Gastroesophageal sphincter (tissue), 4 donors: ENCODE data around the gene ABCE1. TPM values are rescaled to one million over a fixed set of nuclear protein-coding genes. Genes with fewer than 3 reads are reported as not detected.

Experiments used
- ATAC-seq: fragments of 150-250 bp; one replicate; pipeline ENCODE4 v1.9.1; 2016; ENCODE audit warnings: mild to moderate bottlenecking, moderate library complexity
- H3K27ac ChIP-seq, 4 donors: fragments of 200-600 bp; sonication (generic) in 3 of 4; 1 replicate in 3 of 4; 2 replicates in 1 of 4; pipeline ENCODE4 v1.5.1; 2016 to 2019
- H3K27me3 ChIP-seq: fragments of 200-600 bp; sonication (generic); one replicate; pipeline ENCODE4 v1.5.1; 2019
- H3K36me3 ChIP-seq, 2 donors: fragments of 200-600 bp; sonication (generic); one replicate each; pipeline ENCODE4 v1.5.1; 2019; ENCODE audit warnings: control low read depth in 1 of 2
- H3K4me1 ChIP-seq, 3 donors: fragments of 200-600 bp; sonication (generic); 1 replicate in 2 of 3; 2 replicates in 1 of 3; pipeline ENCODE4 v1.5.1; 2016 to 2019; ENCODE audit warnings: control low read depth in 2 of 3
- H3K4me3 ChIP-seq, 2 donors: fragments of 200-600 bp; sonication (generic); one replicate each; pipeline ENCODE4 v1.5.1; 2019; ENCODE audit warnings: mild to moderate bottlenecking in 1 of 2, moderate library complexity in 1 of 2
- H3K9me3 ChIP-seq, 3 donors: fragments of 200-600 bp; sonication (generic); one replicate each; pipeline ENCODE4 v1.5.1; 2017 to 2019; ENCODE audit warnings: control low read depth in 2 of 3
- CTCF ChIP-seq, 4 experiments: fragments of 200-600 bp in 2 of 4; fragments of 450-650 bp in 2 of 4; sonication (generic) in 1 of 4; IDR thresholded peaks; one replicate each; pipeline ENCODE4 v1.5.1; 2017 to 2019; ENCODE audit warnings: antibody characterized with exemption in 4 of 4, mild to moderate bottlenecking in 2 of 4, moderate library complexity in 2 of 4
- EP300 ChIP-seq: sonication (generic); formaldehyde crosslinking; IDR thresholded peaks from one replicate; pipeline ENCODE4 v1.6.1; 2017; ENCODE audit warnings: antibody characterized with exemption, mild to moderate bottlenecking
- POLR2A ChIP-seq, 2 donors: fragments of 450-650 bp; IDR thresholded peaks; one replicate each; pipeline ENCODE4 v1.6.1; 2017; ENCODE audit warnings: antibody characterized with exemption in 2 of 2, mild to moderate bottlenecking in 2 of 2, moderate library complexity in 1 of 2
- POLR2AphosphoS5 ChIP-seq: sonication (generic); formaldehyde crosslinking; IDR thresholded peaks from one replicate; pipeline ENCODE4 v1.6.1; 2017; ENCODE audit warnings: antibody characterized with exemption
- WGBS, 2 donors: methylation state at CpG; one replicate each; pipeline ENCODE4 v1.1.5; 2018; ENCODE audit warnings: low coverage in 1 of 2; 5-methylcytosine and 5-hydroxymethylcytosine counted together
- total RNA-seq, 4 donors: library from RNA; depleted of rRNA; stranded (reverse); fragments of >200 nt; gene quantifications; one replicate each; pipeline ENCODE4 v1.1.0, GENCODE V29; 2016

The ABCE1 gene
- total RNA-seq, 4 donors from 2014 or later, result 32.4 to 74.9 (median 43.7) TPM

DNA sequence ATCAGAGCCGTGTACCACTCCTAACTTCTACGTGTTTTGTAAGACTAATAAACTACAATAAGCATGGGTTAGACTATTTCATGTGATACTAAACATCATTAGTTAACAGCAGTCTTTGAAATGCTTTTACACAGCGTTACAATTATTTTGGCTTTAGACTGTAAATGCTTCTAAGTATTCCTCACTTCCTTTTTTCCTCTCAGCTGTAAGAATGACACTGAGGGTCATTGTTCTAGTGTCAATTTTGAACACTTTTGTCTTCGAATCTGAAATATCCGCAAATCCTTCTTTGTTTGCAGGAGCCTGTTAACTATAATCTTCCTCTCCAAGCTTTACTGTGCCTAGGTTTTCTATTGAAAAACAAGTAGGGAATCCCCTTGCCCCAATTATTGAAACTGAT is 1.5 kb downstream of the ABCE1 start:
- peak overlapping the region in 1 of 2 donors; percentile 76 for H3K4me3 ChIP-seq
- no peaks in the 10 kb centered on the region for H3K27me3 ChIP-seq
- no peak overlapping the region for H3K27ac ChIP-seq
- ATAC-seq, result no peak
- TF ChIP-seq POLR2AphosphoS5, result no peak
- no peak for TF ChIP-seq EP300
- TF ChIP-seq POLR2A (IDR thresholded peaks at IDR 0.05), result no peak
- TF ChIP-seq CTCF (IDR thresholded peaks at IDR 0.05), result no peak
- H3K36me3 ChIP-seq, result peaks cover 0 to 14% of the 10 kb centered on the region in 2 donors
- peaks cover 11 to 67% (median 19%) of the 10 kb centered on the region in 3 donors for H3K4me1 ChIP-seq
- no peaks in the 10 kb centered on the region for H3K9me3 ChIP-seq
- WGBS, 2 donors, result 27 to 36% methylated on average over 4 to 5 of the region's 5 CpGs

GRCh38 chr4:145101091-145101490 is 3.0 kb downstream of the ABCE1 start:
- peaks cover 11 to 60% (median 19%) of the 10 kb centered on the region in 3 donors for H3K4me1 ChIP-seq
- no peaks in the 10 kb centered on the region for H3K9me3 ChIP-seq
- TF ChIP-seq POLR2AphosphoS5 (no peak), CTCF (IDR thresholded peaks at IDR 0.05) (no peak), POLR2A (IDR thresholded peaks at IDR 0.05) (no peak), EP300 (no peak)
- ATAC-seq, result no peak
- no peak overlapping the region for H3K4me3 ChIP-seq
- H3K27me3 ChIP-seq, result no peaks in the 10 kb centered on the region
- no peak overlapping the region for H3K27ac ChIP-seq
- H3K36me3 ChIP-seq, result peaks cover 0 to 19% of the 10 kb centered on the region in 2 donors
- WGBS, 2 donors, result 100% methylated on average over 1 of the region's 1 CpG

DNA sequence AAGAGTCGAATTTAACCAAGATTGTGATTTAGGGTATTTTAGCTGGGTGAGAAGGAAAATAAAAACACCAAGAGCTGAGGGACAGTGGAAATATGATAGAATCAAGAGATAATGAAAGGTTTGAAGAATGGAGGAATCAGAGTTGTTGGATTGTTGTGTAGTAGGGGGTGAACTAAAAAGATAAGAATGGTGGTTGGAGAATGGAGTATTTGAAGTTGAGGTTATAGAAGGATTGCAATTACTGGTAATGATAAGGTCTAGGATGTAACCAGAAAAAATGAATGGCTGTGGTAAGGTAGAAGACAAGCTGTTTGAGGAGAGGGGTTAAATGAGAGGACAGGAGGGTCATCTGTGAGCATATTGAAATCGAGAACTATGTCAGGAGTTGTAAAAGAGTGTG is 4.5 kb downstream of the ABCE1 start:
- peaks cover 0 to 34% of the 10 kb centered on the region in 2 donors for H3K36me3 ChIP-seq
- no peaks in the 10 kb centered on the region for H3K9me3 ChIP-seq
- H3K4me1 ChIP-seq, result peaks cover 11 to 46% (median 11%) of the 10 kb centered on the region in 3 donors
- WGBS, 2 donors, result 76 to 88% methylated on average over 1 to 2 of the region's 2 CpGs
- no peak for ATAC-seq
- H3K27me3 ChIP-seq, result no peaks in the 10 kb centered on the region
- no peak overlapping the region for H3K4me3 ChIP-seq
- no peak for TF ChIP-seq CTCF (IDR thresholded peaks at IDR 0.05)
- TF ChIP-seq POLR2A (IDR thresholded peaks at IDR 0.05), result no peak
- TF ChIP-seq POLR2AphosphoS5, result no peak
- TF ChIP-seq EP300, result no peak
- no peak overlapping the region for H3K27ac ChIP-seq

GRCh38 chr4:145103496-145103895 is 5.4 kb downstream of the ABCE1 start:
- ATAC-seq, result no peak
- Histone ChIP-seq H3K4me3 (no peak overlapping the region), H3K4me1 (peaks cover 11 to 46% (median 11%) of the 10 kb centered on the region in 3 donors), H3K9me3 (no peaks in the 10 kb centered on the region), H3K36me3 (peaks cover 0 to 43% of the 10 kb centered on the region in 2 donors), H3K27ac (no peak overlapping the region), H3K27me3 (no peaks in the 10 kb centered on the region)
- no peak for TF ChIP-seq POLR2AphosphoS5
- no peak for TF ChIP-seq CTCF (IDR thresholded peaks at IDR 0.05)
- TF ChIP-seq EP300, result no peak
- no peak for TF ChIP-seq POLR2A (IDR thresholded peaks at IDR 0.05)
- 61 to 75% methylated on average over 2 to 3 of the region's 3 CpGs for WGBS, 2 donors

DNA sequence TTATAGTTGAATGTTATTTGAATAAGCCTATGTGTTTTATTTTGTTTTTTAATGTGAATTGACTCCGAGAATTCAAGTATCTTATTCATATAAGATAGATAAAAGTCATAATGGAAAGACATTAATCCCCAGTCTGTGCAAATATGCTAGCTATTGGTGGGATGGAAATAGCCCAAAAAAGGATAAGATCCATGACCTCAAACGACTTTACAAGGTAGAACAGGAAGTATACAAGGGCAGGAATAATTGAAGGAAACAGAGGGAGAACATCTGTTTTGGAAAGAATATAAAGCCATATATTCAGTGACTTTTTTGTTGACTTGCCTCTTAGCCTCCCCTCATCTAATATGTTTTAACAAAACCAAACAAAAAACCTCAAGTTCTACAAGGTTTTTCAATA is 9.0 kb downstream of the ABCE1 start:
- H3K27ac ChIP-seq, result no peak overlapping the region
- no peaks in the 10 kb centered on the region for H3K9me3 ChIP-seq
- 48 to 56% methylated on average over 2 of the region's 2 CpGs for WGBS, 2 donors
- H3K36me3 ChIP-seq, result peaks cover 4 to 79% of the 10 kb centered on the region in 2 donors
- H3K4me3 ChIP-seq, result no peak overlapping the region
- H3K27me3 ChIP-seq, result no peaks in the 10 kb centered on the region
- no peak for ATAC-seq
- no peak for TF ChIP-seq CTCF (IDR thresholded peaks at IDR 0.05)
- TF ChIP-seq EP300, result no peak
- TF ChIP-seq POLR2A (IDR thresholded peaks at IDR 0.05), result no peak
- TF ChIP-seq POLR2AphosphoS5, result no peak
- peaks cover 0 to 13% (median 0%) of the 10 kb centered on the region in 3 donors for H3K4me1 ChIP-seq
